HuH-7 (cell line): ENCODE data around the gene DNAJC13.

Source experiments
- DNase-seq: peaks from one replicate; pipeline ENCODE4 v3.0.0; 2011; ENCODE audit warnings: low spot score

Gene DNAJC13

GRCh38 chr3:132461544-132461943 lies 44.2 kb downstream of the DNAJC13 start:
- DNase-seq, result no peak

- DNase-seq, result no peak
Observed at GRCh38 chr3:132464066-132464465, 46.8 kb downstream of the DNAJC13 start.

GRCh38 chr3:132469326-132469725 lies 52.0 kb downstream of the DNAJC13 start:
- DNase-seq, result no peak

GRCh38 chr3:132486099-132486498 lies 68.8 kb downstream of the DNAJC13 start:
- DNase-seq, result peak; percentile 17

GRCh38 chr3:132488151-132488550 lies 70.8 kb downstream of the DNAJC13 start:
- no peak for DNase-seq

GRCh38 chr3:132499071-132499470 lies 81.8 kb downstream of the DNAJC13 start:
- DNase-seq, result no peak

GRCh38 chr3:132503559-132503958 lies 86.3 kb downstream of the DNAJC13 start:
- no peak for DNase-seq

GRCh38 chr3:132504375-132504933 lies 87.2 kb downstream of the DNAJC13 start:
- DNase-seq, result no peak

GRCh38 chr3:132507657-132508056 lies 90.4 kb downstream of the DNAJC13 start:
- no peak for DNase-seq

- no peak for DNase-seq
Observed at GRCh38 chr3:132509096-132509495, 91.8 kb downstream of the DNAJC13 start.

- no peak for DNase-seq
Observed at GRCh38 chr3:132509506-132509905, 92.2 kb downstream of the DNAJC13 start.

GRCh38 chr3:132513057-132513456 lies 95.8 kb downstream of the DNAJC13 start:
- DNase-seq, result no peak

- DNase-seq, result no peak
Observed at GRCh38 chr3:132517311-132517710, 100.0 kb downstream of the DNAJC13 start.

GRCh38 chr3:132519914-132520313 lies 102.6 kb downstream of the DNAJC13 start:
- DNase-seq, result no peak

GRCh38 chr3:132521901-132522300 lies 104.6 kb downstream of the DNAJC13 start:
- DNase-seq, result no peak

- DNase-seq, result no peak
Observed at GRCh38 chr3:132522353-132522752, 105.1 kb downstream of the DNAJC13 start.

- no peak for DNase-seq
Observed at GRCh38 chr3:132530624-132531023, 113.3 kb downstream of the DNAJC13 start.

- peak; percentile 48 for DNase-seq
Observed at GRCh38 chr3:132535575-132536441, 118.5 kb downstream of the DNAJC13 start.

- no peak for DNase-seq
Observed at GRCh38 chr3:132536442-132537153, 119.3 kb downstream of the DNAJC13 start.

- no peak for DNase-seq
Observed at GRCh38 chr3:132537297-132537696, 120.0 kb downstream of the DNAJC13 start.

GRCh38 chr3:132538072-132538471 lies 120.8 kb downstream of the DNAJC13 start:
- DNase-seq, result no peak

- DNase-seq, result no peak
Observed at GRCh38 chr3:132539681-132540080, 122.4 kb downstream of the DNAJC13 start.

- no peak for DNase-seq
Observed at GRCh38 chr3:132542577-132542976, 125.3 kb downstream of the DNAJC13 start.
